H9 (cell line): ENCODE data around the gene SNAPC2. TPM values are rescaled to one million over a fixed set of nuclear protein-coding genes. Genes with fewer than 3 reads are reported as not detected.

Experiments
- DNase-seq: peaks from one replicate; pipeline ENCODE4 v3.0.0-alpha.2; 2017
- H2AFZ ChIP-seq: one replicate; pipeline ENCODE4 v1.6.1; 2013; ENCODE audit warnings: mild to moderate bottlenecking, low read length, control low read depth, moderate library complexity
- H2AK5ac ChIP-seq: 2 replicates; pipeline ENCODE4 v1.6.1; 2013; ENCODE audit warnings: low read length, control low read depth, mixed read lengths; ENCODE audit not compliant: insufficient read length
- H2BK120ac ChIP-seq: one replicate; pipeline ENCODE4 v1.6.1; 2013; ENCODE audit warnings: low read depth, mild to moderate bottlenecking, low read length, control low read depth, inconsistent platforms; ENCODE audit not compliant: poor library complexity, severe bottlenecking
- H2BK12ac ChIP-seq: 2 replicates; pipeline ENCODE4 v1.6.1; 2013; ENCODE audit warnings: low read length, control low read depth, mixed read lengths, low read depth; ENCODE audit not compliant: insufficient read length
- H2BK15ac ChIP-seq: 2 replicates; pipeline ENCODE4 v1.6.1; 2013; ENCODE audit warnings: low read depth, low read length, control low read depth
- H2BK20ac ChIP-seq: one replicate; pipeline ENCODE4 v1.6.1; 2013; ENCODE audit warnings: low read depth, mild to moderate bottlenecking, low read length, control low read depth, inconsistent platforms; ENCODE audit not compliant: poor library complexity, severe bottlenecking
- H2BK5ac ChIP-seq: 2 replicates; pipeline ENCODE4 v1.6.1; 2013; ENCODE audit warnings: low read length, control low read depth, mixed read lengths; ENCODE audit not compliant: insufficient read length
- H3K14ac ChIP-seq: 2 replicates; pipeline ENCODE4 v1.6.1; 2013; ENCODE audit warnings: low read length, control low read depth; ENCODE audit not compliant: insufficient read depth
- H3K18ac ChIP-seq: 2 replicates; pipeline ENCODE4 v1.6.1; 2013; ENCODE audit warnings: low read depth, mild to moderate bottlenecking, mixed read lengths, low read length, control low read depth; ENCODE audit not compliant: insufficient read length
- H3K23ac ChIP-seq: 2 replicates; pipeline ENCODE4 v1.6.1; 2013; ENCODE audit warnings: low read length, control low read depth, mixed read lengths, low read depth; ENCODE audit not compliant: insufficient read length
- H3K23me2 ChIP-seq: 2 replicates; pipeline ENCODE4 v1.6.1; 2013; ENCODE audit warnings: low read depth, mild to moderate bottlenecking, mixed read lengths, low read length, control low read depth; ENCODE audit not compliant: insufficient read length, poor library complexity, severe bottlenecking
- H3K27ac ChIP-seq: 2 replicates; pipeline ENCODE4 v1.5.1; 2013; ENCODE audit warnings: low read length, control low read depth, mixed read lengths, low read depth; ENCODE audit not compliant: insufficient read length
- H3K27me3 ChIP-seq: 2 replicates; pipeline ENCODE4 v1.6.1; 2013; ENCODE audit warnings: low read length, control low read depth, inconsistent platforms; ENCODE audit not compliant: insufficient read depth
- H3K4ac ChIP-seq: 2 replicates; pipeline ENCODE4 v1.6.1; 2013; ENCODE audit warnings: low read depth, mild to moderate bottlenecking, control low read depth, inconsistent platforms, low read length, moderate library complexity
- H3K4me1 ChIP-seq: 2 replicates; pipeline ENCODE4 v1.6.1; 2013; ENCODE audit warnings: low read length, control low read depth, inconsistent platforms; ENCODE audit not compliant: insufficient read depth
- H3K4me2 ChIP-seq: 2 replicates; pipeline ENCODE4 v1.6.1; 2013; ENCODE audit warnings: low read length, control low read depth, mixed read lengths; ENCODE audit not compliant: insufficient read length, insufficient read depth
- H3K56ac ChIP-seq: 2 replicates; pipeline ENCODE4 v1.6.1; 2013; ENCODE audit warnings: low read depth, mild to moderate bottlenecking, mixed read lengths, low read length, control low read depth; ENCODE audit not compliant: insufficient read length
- H3K79me1 ChIP-seq: 2 replicates; pipeline ENCODE4 v1.6.1; 2013; ENCODE audit warnings: low read depth, mild to moderate bottlenecking, moderate library complexity, low read length, control low read depth, inconsistent platforms; ENCODE audit not compliant: insufficient read depth, poor library complexity, severe bottlenecking
- H3K79me2 ChIP-seq: 2 replicates; pipeline ENCODE4 v1.6.1; 2013; ENCODE audit warnings: low read length, control low read depth, inconsistent platforms; ENCODE audit not compliant: insufficient read depth
- H3K9ac ChIP-seq: 2 replicates; pipeline ENCODE4 v1.6.1; 2013; ENCODE audit warnings: low read length, control low read depth, mixed read lengths; ENCODE audit not compliant: insufficient read length; ENCODE audit errors: extremely low read depth
- H3K9me3 ChIP-seq: one replicate; pipeline ENCODE4 v1.6.1; 2013; ENCODE audit warnings: low read depth, low read length, inconsistent platforms; ENCODE audit not compliant: control insufficient read depth
- H3T11ph ChIP-seq: one replicate; pipeline ENCODE4 v1.6.1; 2013; ENCODE audit warnings: mild to moderate bottlenecking, low read length, control low read depth, inconsistent platforms
- H4K20me1 ChIP-seq: one replicate; pipeline ENCODE4 v1.6.1; 2013; ENCODE audit not compliant: control insufficient read depth, insufficient read length, insufficient read depth
- H4K5ac ChIP-seq: 2 replicates; pipeline ENCODE4 v1.6.1; 2013; ENCODE audit warnings: low read depth, mild to moderate bottlenecking, mixed read lengths, low read length, control low read depth; ENCODE audit not compliant: insufficient read length
- H4K8ac ChIP-seq: replicated peaks from 2 replicates; pipeline ENCODE4 v1.6.1; 2013; ENCODE audit warnings: low read length, control low read depth, mixed read lengths, low read depth; ENCODE audit not compliant: insufficient read length
- H4K91ac ChIP-seq: 2 replicates; pipeline ENCODE4 v1.6.1; 2013; ENCODE audit warnings: low read depth, mild to moderate bottlenecking, moderate library complexity, mixed read lengths, low read length, control low read depth; ENCODE audit not compliant: insufficient read length
- H3K27ac Mint-ChIP-seq, 3 experiments: 2 replicates in 2 of 3; 3 replicates in 1 of 3; pipeline ENCODE4 v1.8.0; 2020 to 2021; ENCODE audit warnings: mixed read lengths in 3 of 3, mild to moderate bottlenecking in 1 of 3, moderate library complexity in 1 of 3
- H3K27me3 Mint-ChIP-seq: 2 replicates; pipeline ENCODE4 v1.8.0; 2021; ENCODE audit warnings: low read depth, mild to moderate bottlenecking, moderate library complexity, mixed read lengths
- H3K36me3 Mint-ChIP-seq, 3 experiments: 2 replicates in 2 of 3; 3 replicates in 1 of 3; pipeline ENCODE4 v1.8.0; 2020 to 2021; ENCODE audit warnings: low read depth in 3 of 3, mixed read lengths in 3 of 3; ENCODE audit not compliant: insufficient read depth in 1 of 3
- H3K4me1 Mint-ChIP-seq, 2 experiments: 2 replicates each; pipeline ENCODE4 v1.8.0; 2020; ENCODE audit warnings: mixed read lengths in 2 of 2
- H3K4me3 Mint-ChIP-seq, 2 experiments: 2 replicates in 1 of 2; 3 replicates in 1 of 2; pipeline ENCODE4 v1.8.0; 2020 to 2021; ENCODE audit warnings: mild to moderate bottlenecking in 2 of 2, mixed read lengths in 2 of 2, moderate library complexity in 1 of 2
- H3K9me3 Mint-ChIP-seq, 2 experiments: 2 replicates in 1 of 2; 3 replicates in 1 of 2; pipeline ENCODE4 v1.8.0; 2020; ENCODE audit warnings: mild to moderate bottlenecking in 2 of 2, mixed read lengths in 2 of 2, moderate library complexity in 1 of 2
- CTCF ChIP-seq: fragments of 200-600 bp; sonication (generic); conservative IDR thresholded peaks from 3 replicates; pipeline ENCODE4 v1.8.0; 2021; ENCODE audit warnings: antibody characterized with exemption, mild to moderate bottlenecking
- WGBS: extraction: QIAGEN DNeasy Blood & Tissue Kit; methylation state at CpG from one replicate; pipeline ENCODE4 v1.1.7; 2013; ENCODE audit warnings: missing lambda C conversion rate, low lambda C conversion rate, mixed read lengths; ENCODE audit not compliant: insufficient read length; ENCODE audit errors: extremely low coverage; 5-methylcytosine and 5-hydroxymethylcytosine counted together
- total RNA-seq: library from RNA; stranded (reverse); gene quantifications from 2 replicates; pipeline ENCODE4 v1.2.1, GENCODE V29; 2021

Gene SNAPC2
- total RNA-seq, 1 experiment from 2014 or later: 17.8 TPM

- no peak overlapping the region for H2AFZ ChIP-seq
- H3K79me1 ChIP-seq: no peaks in the 10 kb centered on the region
- no peak overlapping the region for H4K5ac ChIP-seq
- no CpG with 5 or more reads among the region's 18 CpGs for WGBS
- H3K14ac ChIP-seq: no peak overlapping the region
- H3K56ac ChIP-seq: no peak overlapping the region
- no peak overlapping the region for H4K8ac ChIP-seq
- no peak overlapping the region for H3K4ac ChIP-seq
- H3K36me3 Mint-ChIP-seq: peaks cover 7 to 13% (median 11%) of the 10 kb centered on the region in 3 experiments; a peak in 6 of 7 replicates
- peaks cover 3% of the 10 kb centered on the region for H3K27me3 Mint-ChIP-seq
- no peaks in the 10 kb centered on the region for H3K23me2 ChIP-seq
- H4K91ac ChIP-seq: no peak overlapping the region
- no peaks in the 10 kb centered on the region for H3K27me3 ChIP-seq
- TF ChIP-seq CTCF: peak; percentile 24; the same call in 1 of the 3 replicates
- no peak overlapping the region for H3T11ph ChIP-seq
- no peak overlapping the region for H3K23ac ChIP-seq
- no peaks in the 10 kb centered on the region for H3K9me3 ChIP-seq
- no peaks in the 10 kb centered on the region for H3K4me1 ChIP-seq
- H2BK12ac ChIP-seq: no peak overlapping the region
- no peaks in the 10 kb centered on the region for H3K9me3 Mint-ChIP-seq
- H2BK20ac ChIP-seq: no peak overlapping the region
- H2BK5ac ChIP-seq: no peak overlapping the region
- no peak overlapping the region for H3K27ac ChIP-seq
- H3K4me1 Mint-ChIP-seq: peaks cover 0 to 6% of the 10 kb centered on the region in 2 experiments; a peak in 2 of 4 replicates
- no peak overlapping the region for H3K18ac ChIP-seq
- no peak overlapping the region for H3K4me3 Mint-ChIP-seq
- H3K79me2 ChIP-seq: no peaks in the 10 kb centered on the region; the same call in 1 of the 2 replicates
- no peak overlapping the region for H3K27ac Mint-ChIP-seq
- H2BK120ac ChIP-seq: no peak overlapping the region
- no peak overlapping the region for H2AK5ac ChIP-seq
- DNase-seq: no peak
- no peaks in the 10 kb centered on the region for H4K20me1 ChIP-seq
- no peak overlapping the region for H2BK15ac ChIP-seq
- H3K9ac ChIP-seq: no peak overlapping the region
- no peak overlapping the region for H3K4me2 ChIP-seq
These were observed 25.4 kb upstream of the SNAPC2 start for GRCh38 chr19:7894612-7895309.
